Kasumi-1 (cell line): ENCODE measurements around the gene CARMIL3.

Experiments
- DNase-seq, 2 experiments: peaks; one replicate each; lab custom pipeline; 2025; lab: John Stamatoyannopoulos, UW

CARMIL3 gene

DNA sequence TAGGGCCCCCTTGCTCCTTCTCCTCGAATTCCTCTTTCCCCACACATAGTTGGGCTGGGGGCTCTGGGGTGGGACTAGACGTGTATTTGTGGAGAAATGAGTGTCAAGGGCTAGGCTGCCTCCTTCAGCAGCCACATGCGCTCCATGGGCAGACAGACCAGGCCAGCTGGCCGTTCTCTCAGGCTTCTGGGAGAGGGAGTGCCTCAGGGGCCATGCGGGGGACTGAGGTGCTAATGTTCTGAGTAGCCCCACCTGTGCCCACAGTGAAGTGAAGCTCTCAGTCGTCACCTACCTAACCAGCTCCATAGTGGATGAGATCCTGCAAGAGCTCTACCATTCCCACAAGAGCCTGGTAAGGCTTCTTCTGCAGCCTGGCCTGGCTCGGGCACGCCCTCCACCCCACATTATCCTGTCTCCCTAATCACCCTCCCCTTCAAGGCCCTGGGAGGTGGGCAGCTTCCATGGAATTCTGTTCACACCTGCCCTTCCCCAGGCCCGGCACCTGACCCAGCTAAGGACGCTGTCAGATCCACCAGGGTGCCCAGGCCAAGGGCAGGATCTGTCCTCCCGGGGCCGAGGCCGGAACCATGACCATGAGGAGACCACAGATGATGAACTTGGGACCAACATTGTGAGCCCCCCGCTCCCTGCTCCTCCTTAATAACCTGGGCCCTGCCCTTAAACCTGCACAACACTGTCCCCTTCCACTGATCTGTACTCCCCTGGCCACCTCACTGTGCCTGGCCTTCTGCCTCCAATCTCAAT is 10.6 kb downstream of the CARMIL3 start:
- DNase-seq = no peak

DNA sequence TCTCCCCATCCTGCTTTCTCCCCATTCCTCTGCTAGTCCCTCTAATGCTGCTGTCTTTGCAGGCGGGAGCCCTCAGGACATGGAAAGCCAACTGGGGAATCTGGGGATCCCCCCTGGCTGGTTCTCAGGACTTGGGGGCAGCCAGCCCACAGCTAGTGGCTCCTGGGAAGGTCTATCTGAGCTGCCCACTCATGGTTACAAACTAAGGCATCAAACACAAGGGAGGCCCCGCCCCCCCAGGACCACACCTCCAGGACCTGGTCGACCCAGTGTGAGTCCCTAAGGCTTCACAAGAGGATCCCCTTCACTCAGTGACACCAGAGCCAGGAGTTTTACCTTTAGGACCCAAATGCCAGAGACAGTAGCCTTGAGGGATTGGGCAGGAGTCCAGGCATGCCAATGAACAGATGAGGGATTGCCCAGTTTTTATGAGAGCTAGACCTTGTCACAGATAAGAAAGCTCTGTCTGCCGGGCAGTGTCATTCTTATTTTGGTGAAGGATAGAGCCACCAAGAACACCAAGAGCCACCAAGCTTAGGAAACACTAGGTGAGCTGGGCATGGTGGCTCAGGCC is 11.5 kb downstream of the CARMIL3 start:
- no peak for DNase-seq

DNA sequence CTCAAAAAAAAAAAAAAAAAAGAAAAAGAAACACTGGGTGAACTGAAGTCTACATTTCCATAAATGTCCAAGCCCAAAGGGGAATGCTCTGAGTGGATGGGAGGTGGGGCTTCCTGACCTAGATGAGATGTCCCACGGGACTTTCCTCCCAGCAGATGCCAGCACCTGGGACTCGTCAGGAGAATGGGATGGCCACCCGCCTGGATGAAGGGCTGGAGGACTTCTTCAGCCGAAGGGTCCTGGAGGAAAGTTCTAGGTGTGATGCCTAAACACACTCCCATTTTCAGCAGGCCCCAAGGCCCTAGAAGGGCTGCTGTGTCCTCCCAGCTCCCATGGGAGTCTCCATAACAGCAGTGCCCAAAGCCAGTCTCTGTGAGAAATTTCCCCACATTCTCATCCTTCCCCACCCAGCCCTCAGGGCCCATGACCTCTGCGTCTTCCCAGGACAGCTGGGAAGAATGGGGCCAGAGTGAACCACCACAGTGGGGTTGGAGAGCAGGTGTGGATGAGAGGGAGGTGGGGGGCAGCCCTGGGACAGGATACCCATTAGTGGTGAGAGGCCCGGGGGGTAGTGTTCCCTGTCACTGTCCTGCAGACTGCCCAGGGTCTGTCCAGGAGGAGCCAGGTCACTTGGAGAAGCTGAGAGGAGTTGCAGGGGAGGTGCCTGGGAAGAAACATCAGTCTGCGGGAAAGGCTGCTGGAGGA is 12.4 kb downstream of the CARMIL3 start:
- no peak for DNase-seq

DNA sequence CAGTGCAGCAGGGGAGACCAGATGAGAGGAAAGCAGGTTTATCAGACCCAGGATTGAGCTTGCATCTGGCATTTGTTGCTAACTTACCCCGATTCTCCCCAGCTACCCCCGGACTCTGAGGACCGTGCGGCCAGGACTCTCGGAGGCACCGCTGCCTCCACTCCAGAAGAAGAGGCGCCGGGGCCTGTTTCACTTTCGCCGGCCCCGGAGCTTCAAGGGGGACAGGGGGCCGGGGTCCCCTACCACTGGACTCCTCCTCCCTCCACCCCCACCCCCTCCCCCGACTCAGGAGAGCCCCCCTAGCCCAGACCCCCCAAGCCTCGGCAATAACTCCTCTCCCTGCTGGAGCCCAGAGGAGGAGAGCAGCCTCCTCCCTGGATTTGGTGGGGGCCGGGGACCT is 13.0 kb downstream of the CARMIL3 start:
- no peak for DNase-seq

DNA sequence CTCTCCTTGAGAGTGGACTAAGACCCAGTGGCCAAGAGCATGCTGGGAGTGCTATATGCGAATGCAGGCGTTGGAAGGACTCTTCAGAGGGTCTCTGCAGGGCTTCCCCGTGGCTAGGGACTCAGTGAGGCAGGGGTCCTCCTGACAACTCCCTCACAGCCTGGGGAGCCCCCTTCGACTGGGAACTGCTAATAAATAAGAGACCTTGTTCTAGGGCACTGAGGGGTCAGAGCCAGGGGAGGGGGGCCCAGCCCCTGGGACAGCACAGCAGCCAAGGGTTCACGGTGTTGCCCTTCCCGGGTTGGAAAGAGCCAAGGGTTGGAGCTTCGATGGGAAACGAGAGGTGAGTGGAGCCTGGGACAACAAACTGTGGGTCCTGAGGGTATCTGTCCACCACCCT is 13.6 kb downstream of the CARMIL3 start:
- no peak for DNase-seq

DNA sequence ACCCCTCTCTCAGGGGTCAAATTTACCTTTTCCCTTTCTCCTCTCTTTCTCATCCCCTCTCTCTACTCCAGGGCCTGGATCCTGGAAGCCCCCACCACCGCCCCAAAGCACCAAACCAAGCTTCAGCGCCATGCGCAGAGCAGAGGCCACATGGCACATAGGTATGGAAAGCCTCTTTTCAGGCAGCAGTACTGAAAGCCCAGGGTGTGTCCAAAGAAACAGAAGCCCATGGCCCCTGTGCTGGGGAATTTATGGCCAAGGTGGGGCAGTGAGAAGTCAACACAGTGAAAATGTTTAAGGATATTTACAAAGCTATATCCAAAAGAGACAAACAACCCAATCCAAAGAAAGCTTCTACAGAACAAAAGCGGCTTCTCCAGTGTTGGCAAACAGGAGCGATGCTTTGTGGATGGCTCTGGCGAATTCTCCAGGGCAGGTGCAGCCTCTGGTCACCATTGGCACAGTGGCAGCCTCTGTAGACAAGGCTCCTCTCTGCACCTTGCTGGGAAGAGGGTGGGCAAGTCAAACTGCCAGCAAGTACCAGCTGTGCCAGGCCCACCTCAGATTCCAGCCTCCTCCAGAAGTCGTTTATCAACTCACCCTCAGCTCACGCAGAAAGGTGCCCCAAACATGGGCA is 14.8 kb downstream of the CARMIL3 start:
- no peak for DNase-seq

DNA sequence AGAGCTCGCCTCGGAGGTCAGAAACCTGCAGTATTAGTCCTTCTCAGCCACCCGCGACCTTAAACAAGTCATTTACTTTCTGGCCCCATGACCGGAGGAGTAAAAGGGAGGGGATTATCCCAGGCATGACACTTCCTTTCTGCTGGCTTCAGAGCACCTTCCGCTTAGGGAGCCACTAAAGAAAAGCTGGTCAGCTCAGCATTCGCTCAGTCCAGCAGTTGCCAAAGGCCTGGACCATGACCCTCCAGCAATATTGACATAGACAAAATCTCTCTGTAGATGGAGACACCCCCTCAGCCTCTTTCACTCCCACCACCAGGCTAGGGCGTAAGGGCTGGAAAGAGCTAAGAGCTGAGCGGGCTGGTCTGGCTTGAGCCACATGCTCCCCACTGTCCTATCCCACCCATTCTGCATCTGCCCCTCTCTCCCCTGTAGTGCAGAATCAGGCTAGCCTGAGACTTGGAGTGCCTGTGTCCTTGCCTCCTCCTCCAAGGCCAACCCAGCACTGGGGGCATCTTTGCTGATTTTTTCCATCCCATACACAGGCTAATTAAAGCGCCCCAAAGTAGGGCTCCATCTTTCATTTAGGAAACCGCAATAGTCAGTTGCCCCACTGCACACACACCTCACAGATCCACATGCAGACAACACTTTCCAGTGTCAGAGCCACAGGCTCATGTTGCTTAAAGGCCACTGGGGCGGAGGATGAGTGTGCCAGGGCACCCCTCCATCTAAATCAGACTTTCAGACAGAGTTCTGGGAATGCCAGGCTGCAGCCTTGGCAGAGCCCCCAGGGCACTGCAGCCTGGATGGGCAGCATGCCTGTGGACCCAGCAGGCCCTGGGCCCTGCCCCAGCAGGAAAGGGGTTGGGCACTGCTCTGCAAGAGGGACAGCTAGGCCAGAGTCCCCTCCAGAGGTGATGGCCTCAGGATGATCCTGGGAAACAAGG is 15.6 kb downstream of the CARMIL3 start:
- no peak for DNase-seq

DNA sequence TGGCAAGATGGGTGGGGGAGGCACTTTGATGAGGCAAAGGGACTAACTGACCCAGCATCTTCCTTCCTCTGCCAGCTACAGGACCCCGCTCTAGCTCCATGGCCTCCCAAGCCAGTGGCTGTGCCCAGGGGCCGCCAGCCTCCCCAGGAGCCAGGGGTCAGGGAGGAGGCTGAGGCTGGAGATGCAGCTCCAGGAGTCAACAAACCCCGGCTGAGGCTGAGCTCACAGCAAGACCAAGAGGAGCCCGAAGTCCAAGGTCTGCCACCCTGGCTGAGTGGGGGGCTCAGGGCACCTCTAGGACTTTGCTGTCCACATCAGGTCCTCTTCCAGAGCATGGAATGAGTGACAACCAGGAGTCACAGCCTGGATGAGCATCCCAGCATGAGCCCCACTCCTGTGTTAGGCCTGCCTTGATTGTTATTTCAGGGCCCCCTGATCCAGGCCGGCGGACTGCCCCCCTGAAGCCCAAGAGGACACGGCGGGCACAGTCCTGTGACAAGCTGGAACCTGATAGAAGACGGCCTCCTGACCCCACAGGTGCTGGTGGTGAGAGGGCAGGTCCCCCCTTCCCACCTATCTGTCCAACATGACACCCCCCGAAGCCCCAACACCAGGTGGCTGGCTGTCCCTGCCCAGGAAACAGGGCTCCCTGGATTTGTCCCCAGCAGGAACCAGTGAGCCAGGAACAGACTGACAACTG is 17.1 kb downstream of the CARMIL3 start:
- DNase-seq = no peak

DNA sequence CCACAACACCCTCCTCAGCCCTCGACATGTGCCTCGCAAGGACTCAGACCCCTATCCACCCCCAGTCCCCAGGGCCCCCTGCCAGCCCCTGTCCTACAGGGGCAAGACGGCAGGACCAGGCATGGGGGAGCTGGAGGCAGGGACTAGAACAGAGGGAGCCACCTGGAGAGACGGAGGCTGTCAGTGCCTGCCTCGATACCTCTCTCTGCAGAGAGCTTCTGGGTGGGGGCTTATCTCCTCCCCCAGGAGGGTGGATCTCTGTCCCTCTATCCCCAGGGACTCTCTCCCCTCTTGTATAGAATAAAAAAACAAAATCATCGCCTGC is 17.6 kb downstream of the CARMIL3 start:
- DNase-seq = no peak

DNA sequence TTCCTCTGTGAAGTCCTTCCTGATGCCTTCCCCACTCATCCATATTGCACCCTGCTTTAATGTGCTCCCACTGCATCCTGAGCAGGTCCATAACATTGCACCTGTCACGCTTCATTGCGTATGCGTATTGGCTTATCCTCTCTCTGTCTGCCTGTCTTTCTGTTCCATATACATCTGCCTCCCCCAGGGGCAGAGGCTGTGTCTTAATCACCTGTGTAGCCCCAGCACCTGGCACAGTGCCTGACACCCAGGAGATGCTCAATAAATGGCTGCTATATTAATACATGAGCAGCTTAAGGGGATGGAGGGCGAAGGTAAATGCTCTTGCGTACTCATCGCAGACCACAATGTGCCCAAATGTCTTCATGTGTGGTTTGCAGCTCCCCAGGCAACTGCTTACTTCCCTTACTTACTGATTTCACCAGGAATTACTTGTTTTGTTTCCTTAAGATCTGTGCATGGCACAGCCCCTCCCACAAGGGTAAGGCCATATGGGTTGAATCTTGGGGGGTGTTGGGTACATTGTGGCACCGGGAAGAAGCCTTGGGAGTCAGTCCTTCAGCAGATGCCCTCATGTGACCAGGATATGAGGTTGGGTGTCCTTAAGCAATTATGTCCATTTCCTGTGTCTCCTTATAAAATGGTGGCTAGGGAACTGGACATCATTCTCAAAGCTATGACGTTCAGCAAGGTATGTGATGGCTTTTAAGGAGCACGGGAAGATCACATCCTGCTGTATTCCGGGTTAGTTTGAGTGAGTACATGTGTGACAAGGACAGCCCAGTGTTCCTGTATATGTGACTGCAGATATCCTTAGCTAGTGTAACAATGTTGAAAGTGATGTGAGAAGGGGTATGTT is 18.7 kb downstream of the CARMIL3 start:
- no peak for DNase-seq

DNA sequence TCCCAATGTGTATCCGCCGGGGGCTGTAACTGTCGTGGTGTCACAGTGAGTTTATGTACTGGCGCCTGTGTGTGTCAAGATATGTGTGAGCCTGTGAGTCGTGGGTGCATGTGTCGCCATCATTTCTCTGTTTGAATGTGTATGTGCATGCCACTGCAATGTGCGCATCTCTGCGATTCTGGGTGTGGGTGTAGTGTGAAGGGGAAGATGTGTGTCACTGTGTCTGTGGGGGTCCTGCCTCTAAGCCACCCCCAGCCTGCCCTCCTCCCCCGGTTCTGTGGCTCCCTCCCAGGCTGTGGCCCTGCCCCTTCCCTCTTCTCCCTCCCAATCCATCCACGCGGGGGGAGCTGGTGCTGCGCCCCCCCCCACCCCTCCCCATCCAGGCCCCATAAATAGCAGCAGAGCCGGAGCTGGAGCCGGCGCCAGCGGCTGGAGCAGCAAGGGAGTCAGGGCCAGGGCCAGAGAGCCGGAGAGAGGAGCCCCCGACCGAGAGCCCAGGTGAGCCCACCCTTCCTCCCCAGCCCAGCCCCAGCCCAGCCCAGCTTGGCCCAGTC is 19.4 kb downstream of the CARMIL3 start, which contains the start of gene CPNE6:
Gene CPNE6 (plus strand): TSS at position 419 of the 554 bp plus-strand sequence. CDS start 1,375 bp downstream, outside the sequence.
- no peak for DNase-seq

DNA sequence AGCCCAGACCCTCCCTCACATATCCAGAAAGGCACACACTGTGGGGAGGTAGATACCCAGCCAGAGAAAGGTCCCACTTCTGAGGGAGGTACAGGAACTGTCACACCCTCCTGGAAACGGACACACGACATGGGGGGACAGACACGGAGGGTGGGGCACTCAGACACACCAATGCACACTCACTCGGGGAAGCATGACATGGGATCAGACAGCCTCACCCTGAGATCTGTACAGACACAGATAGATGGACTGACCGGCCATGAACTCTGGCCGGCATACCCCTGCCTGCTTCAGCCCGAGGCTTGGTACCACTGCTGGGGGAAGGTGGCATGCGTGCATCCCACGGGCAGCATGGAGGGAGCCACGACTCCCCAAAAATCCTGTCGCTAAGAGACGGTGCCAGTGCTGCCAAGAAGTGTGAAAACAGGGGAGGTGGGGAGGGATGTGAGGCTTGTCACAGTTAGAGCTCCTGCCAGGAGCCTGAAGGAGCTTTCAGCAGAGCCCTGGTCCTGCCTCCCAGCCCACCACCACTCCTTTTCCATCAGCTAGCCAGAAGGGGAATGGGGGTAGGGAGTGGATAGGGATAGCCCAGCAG is 20.1 kb downstream of the CARMIL3 start:
- DNase-seq = no peak

DNA sequence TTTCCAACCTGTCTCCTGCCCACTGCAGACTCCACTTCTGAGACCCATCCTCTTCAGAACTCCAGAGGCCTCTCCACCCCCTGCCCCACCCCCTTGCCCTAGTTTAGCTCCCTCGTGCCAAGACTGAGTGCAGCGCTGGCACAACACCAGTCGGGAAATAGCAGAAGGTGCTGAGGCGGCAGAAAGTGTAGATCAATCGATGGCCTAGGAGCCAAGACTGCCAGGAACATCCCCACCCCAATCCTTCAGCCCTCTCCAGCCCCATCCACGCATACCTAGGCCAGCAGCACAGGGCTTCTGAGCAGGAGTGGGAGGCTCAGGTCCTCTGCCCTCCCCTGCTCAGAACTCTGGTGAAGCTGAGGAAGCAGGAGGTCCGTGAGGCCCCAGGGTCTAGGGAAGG is 20.6 kb downstream of the CARMIL3 start:
- no peak for DNase-seq

DNA sequence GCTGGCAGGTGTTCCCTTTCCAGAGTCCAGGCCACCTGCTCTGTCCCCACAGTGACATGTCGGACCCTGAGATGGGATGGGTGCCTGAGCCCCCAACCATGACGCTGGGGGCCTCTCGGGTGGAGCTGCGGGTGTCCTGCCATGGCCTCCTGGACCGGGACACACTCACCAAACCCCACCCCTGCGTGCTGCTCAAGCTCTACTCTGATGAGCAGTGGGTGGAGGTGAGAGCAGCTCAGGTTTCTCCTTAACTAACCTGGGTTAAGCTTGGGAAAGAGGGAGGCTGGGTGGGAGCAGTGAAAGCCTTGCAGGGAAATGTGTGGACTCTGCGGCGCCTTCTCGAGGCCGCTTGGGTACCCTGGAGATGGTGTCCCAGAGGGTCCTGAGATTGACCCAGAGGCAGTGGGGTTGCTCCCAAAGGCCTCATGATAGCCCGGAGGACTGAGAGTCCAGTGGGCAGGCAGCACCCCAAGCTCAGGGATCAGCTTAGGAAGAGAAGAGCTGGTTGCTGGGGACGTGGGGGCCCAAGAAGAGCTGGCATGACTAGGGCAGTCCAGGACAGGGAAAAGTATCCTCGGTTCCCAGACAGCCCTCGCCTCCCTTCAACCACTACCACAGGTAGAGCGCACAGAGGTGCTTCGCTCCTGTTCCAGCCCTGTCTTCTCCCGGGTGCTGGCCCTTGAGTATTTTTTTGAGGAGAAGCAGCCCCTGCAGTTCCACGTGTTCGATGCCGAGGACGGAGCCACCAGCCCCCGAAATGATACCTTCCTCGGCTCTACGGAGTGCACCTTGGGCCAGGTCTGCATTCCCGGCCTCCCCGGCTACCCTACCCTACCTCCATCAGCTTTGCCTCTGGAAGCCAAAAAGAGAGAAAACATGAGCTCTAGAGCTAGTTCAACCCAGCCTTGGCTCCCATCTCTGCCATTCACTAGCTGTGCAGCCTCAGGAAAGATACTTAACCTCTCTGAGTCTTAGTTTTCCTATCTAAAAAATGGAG is 21.4 kb downstream of the CARMIL3 start:
- DNase-seq = no peak

DNA sequence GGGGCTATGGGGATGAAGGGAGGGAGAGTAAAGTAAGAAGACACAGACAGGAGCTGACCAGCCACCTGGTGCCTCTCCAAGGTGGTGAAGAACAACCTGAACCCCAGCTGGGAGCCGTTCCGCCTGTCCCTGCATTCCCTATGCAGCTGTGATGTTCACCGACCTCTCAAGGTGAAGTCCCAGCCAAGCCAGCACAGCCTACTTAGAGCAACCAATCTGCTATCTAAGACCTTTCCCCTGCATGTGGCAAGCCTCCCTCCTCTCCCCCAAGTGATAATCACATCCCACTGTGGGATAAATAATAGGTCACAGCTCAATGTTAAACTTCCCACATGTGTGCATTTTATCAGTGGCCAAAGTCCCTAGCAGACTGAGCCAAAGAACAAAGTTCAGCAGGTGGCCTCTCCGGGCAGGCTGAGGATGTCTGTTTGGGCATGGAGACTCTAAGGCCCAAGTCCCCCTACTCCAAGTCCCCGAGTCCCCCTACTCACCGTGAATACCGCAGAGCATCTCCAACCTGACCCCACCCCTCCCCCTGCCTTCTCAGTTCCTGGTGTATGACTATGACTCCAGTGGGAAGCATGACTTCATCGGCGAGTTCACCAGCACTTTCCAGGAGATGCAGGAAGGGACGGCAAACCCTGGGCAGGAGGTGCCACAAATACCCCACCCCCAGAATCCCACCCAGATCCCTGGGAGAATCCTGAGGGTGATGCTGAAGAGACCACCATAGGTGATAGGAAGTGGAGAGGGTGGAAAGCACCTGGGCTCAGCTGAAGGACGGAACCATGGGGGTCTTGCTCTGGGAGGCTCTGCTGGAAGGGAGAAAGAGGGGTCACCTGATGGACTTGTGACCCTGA is 23.0 kb downstream of the CARMIL3 start:
- no peak for DNase-seq

DNA sequence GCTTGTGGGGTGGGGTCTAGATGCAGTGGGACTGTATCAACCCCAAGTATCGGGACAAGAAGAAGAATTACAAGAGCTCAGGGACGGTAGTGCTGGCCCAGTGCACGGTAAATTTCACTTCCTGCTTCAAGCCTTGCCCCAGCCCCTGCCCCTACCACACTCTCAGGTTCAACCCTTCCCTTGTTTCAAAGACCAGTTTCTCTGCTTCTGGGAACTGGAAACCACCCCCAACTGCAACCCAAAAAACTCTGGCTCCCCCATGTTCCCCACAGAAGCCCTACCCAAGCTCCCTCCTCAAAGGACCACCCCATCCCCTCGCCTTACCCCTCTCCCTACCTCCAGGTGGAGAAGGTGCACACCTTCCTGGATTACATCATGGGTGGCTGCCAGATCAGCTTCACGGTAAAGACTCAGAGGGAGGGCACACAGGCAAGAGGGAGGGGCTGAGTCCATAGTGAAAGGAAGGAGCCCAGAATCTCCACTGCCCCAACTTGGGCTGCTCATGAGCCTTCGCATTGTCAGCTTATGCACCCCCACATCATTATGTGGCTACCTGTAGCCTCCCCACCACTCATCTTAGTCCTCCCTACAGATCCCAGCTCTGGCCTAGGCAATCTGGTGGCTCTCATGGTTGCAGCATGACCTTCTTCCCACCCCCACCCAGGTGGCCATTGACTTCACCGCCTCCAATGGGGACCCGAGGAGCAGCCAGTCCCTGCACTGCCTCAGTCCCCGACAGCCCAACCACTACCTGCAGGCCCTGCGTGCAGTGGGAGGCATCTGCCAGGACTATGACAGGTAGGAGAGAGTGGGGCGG is 23.9 kb downstream of the CARMIL3 start:
- DNase-seq = no peak

DNA sequence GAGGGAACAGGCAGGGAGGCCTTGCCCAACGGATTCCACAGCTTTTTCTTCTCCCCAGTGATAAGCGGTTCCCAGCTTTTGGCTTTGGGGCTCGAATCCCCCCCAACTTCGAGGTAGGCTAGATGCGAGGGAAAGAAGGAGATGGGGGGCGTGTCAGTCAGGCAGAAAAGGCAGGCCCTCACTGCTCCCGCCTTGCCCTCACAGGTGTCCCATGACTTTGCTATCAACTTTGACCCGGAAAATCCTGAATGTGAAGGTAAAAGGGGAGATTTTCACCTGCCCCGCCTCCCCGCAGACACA is 24.4 kb downstream of the CARMIL3 start:
- no peak for DNase-seq
